ENCODE results near the gene CASP5. TPM values are rescaled to one million over a fixed set of nuclear protein-coding genes. Genes with fewer than 3 reads are reported as not detected.
A peak's percentile ranks its signal among the peaks of the same experiment; 100 is the strongest.
"Not testable (repeated sequence)": the region's sequence is repeated elsewhere in the genome, so short reads cannot be mapped to it uniquely, and the experiment has no call there.

CASP5 gene
- total RNA-seq, 1 donor from 2014 or later, result not detected

- Mint-ChIP-seq H3K4me3 (no peak overlapping the region), H3K36me3 (peaks cover 17% of the 10 kb centered on the region), H3K27me3 (ENCODE audit: low read depth) (no peaks in the 10 kb centered on the region), H3K4me1 (no peaks in the 10 kb centered on the region), H3K27ac (no peak overlapping the region), H3K9me3 (peaks cover 33% of the 10 kb centered on the region)
- TF ChIP-seq, protein P1, sequence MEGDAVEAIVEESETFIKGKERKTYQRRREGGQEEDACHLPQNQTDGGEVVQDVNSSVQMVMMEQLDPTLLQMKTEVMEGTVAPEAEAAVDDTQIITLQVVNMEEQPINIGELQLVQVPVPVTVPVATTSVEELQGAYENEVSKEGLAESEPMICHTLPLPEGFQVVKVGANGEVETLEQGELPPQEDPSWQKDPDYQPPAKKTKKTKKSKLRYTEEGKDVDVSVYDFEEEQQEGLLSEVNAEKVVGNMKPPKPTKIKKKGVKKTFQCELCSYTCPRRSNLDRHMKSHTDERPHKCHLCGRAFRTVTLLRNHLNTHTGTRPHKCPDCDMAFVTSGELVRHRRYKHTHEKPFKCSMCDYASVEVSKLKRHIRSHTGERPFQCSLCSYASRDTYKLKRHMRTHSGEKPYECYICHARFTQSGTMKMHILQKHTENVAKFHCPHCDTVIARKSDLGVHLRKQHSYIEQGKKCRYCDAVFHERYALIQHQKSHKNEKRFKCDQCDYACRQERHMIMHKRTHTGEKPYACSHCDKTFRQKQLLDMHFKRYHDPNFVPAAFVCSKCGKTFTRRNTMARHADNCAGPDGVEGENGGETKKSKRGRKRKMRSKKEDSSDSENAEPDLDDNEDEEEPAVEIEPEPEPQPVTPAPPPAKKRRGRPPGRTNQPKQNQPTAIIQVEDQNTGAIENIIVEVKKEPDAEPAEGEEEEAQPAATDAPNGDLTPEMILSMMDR (IDR thresholded peaks at IDR 0.05; ENCODE audit: unreplicated experiment), result no peak
- DNase-seq (ENCODE audit: low spot score in 2 of 2, unreplicated experiment in 2 of 2), result no peak
These were observed 30.2 kb downstream of the CASP5 start for GRCh38 chr11:104992781-104993180.

- no peak for DNase-seq (ENCODE audit: low spot score in 2 of 2, unreplicated experiment in 2 of 2)
- Mint-ChIP-seq H3K4me3 (no peak overlapping the region), H3K36me3 (peaks cover 24% of the 10 kb centered on the region), H3K9me3 (peaks cover 41% of the 10 kb centered on the region), H3K27me3 (ENCODE audit: low read depth) (no peaks in the 10 kb centered on the region), H3K4me1 (no peaks in the 10 kb centered on the region), H3K27ac (no peak overlapping the region)
- TF ChIP-seq, protein P1 (IDR thresholded peaks at IDR 0.05; ENCODE audit: unreplicated experiment), result no peak
These were observed 31.0 kb downstream of the CASP5 start for GRCh38 chr11:104991994-104992393.

GRCh38 chr11:104984808-104985207, 38.2 kb downstream of the CASP5 start:
- TF ChIP-seq, protein P1 (IDR thresholded peaks at IDR 0.05; ENCODE audit: unreplicated experiment), result no peak
- Mint-ChIP-seq H3K27ac (no peak overlapping the region), H3K27me3 (ENCODE audit: low read depth) (no peaks in the 10 kb centered on the region), H3K4me1 (peaks cover 14% of the 10 kb centered on the region), H3K36me3 (peaks cover 24% of the 10 kb centered on the region), H3K4me3 (no peak overlapping the region), H3K9me3 (peaks cover 34% of the 10 kb centered on the region)
- DNase-seq (ENCODE audit: low spot score in 2 of 2, unreplicated experiment in 2 of 2), result no peak

GRCh38 chr11:104979839-104980238, 43.1 kb downstream of the CASP5 start:
- peaks cover 22% of the 10 kb centered on the region for H3K4me1 Mint-ChIP-seq
- H3K9me3 Mint-ChIP-seq, result peaks cover 13% of the 10 kb centered on the region
- TF ChIP-seq, protein P1 (IDR thresholded peaks at IDR 0.05; ENCODE audit: unreplicated experiment), result no peak
- no peak overlapping the region for H3K4me3 Mint-ChIP-seq
- H3K27me3 Mint-ChIP-seq (ENCODE audit: low read depth), result no peaks in the 10 kb centered on the region
- DNase-seq (ENCODE audit: low spot score in 2 of 2, unreplicated experiment in 2 of 2), result no peak
- peak overlapping the region; percentile 37 for H3K27ac Mint-ChIP-seq
- H3K36me3 Mint-ChIP-seq, result peaks cover 4% of the 10 kb centered on the region

- no peaks in the 10 kb centered on the region for H3K27me3 Mint-ChIP-seq (ENCODE audit: low read depth)
- no peak for DNase-seq (ENCODE audit: low spot score in 2 of 2, unreplicated experiment in 2 of 2)
- no peak overlapping the region for H3K27ac Mint-ChIP-seq
- peaks cover 4% of the 10 kb centered on the region for H3K4me1 Mint-ChIP-seq
- peaks cover 55% of the 10 kb centered on the region for H3K9me3 Mint-ChIP-seq
- no peak overlapping the region for H3K4me3 Mint-ChIP-seq
- TF ChIP-seq, protein P1 (IDR thresholded peaks at IDR 0.05; ENCODE audit: unreplicated experiment), result no peak
- H3K36me3 Mint-ChIP-seq, result peaks cover 19% of the 10 kb centered on the region
These were observed 49.4 kb downstream of the CASP5 start for GRCh38 chr11:104973616-104974015.

DNA sequence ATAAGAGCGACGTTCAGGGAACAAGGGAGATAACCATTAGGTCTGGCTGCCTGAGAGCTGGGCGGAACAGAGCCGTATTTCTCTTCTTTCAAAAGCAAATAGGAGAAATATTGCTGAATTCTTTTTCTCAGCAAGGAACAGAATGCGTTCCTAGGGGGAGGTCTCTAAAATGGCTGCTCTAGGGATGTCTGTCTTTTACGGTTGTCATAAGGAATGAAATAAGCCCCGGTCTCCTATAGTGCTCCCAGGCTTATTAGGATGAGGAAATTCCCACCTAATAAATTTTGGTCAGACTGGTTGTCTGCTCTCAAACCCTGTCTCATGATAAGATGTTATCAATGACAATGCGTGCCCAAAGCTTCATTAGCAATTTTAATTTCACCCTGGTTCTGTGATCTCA, 50.0 kb downstream of the CASP5 start:
- H3K27me3 Mint-ChIP-seq (ENCODE audit: low read depth); DNase-seq (ENCODE audit: low spot score in 2 of 2, unreplicated experiment in 2 of 2); H3K4me3 Mint-ChIP-seq; H3K27ac Mint-ChIP-seq: not testable (repeated sequence)
- Mint-ChIP-seq H3K36me3 (peaks cover 19% of the 10 kb centered on the region), H3K9me3 (peaks cover 55% of the 10 kb centered on the region), H3K4me1 (peaks cover 11% of the 10 kb centered on the region)

Measured in mesothelial cell of epicardium (in vitro differentiated cells).